NCI-H146 treated with DMSO at 0.1 percent for 48 hours (cell line): ENCODE data around the gene SCN7A.
"Not testable (repeated sequence)": the region's sequence is repeated elsewhere in the genome, so short reads cannot be mapped to it uniquely, and the experiment has no call there.

Experiments used
- DNase-seq: peaks from one replicate; lab custom pipeline; 2025; ENCODE audit not compliant: unreplicated experiment; lab: John Stamatoyannopoulos, UW

SCN7A gene

DNA sequence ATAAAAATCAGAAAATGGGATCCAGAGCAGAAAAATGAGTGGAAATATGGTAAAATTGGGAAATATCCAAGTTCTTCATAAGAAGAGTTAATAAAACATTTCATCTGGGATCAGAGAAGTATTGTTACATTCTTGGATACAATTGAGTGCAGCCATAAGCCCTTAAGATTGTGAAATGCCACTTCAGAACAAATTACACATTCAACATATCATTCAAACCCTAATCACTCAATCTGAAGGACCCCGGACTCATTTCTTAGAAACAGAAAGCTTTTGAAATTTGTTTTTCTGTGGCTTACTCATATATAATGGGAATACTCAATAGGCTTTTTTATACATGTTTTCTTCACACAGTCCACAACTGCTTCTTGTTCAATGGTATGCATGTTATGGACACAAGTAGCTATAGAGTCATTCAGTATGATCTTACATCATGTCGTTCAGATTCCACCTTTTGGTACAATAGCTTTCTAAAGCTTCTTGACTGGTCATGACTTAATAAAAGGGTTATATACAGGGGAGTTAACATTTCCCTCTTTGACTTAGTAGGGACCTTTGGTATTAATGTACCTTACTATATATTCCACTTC lies 39.9 kb downstream of the SCN7A start:
- no peak for DNase-seq

GRCh38 chr2:166451468-166451867 lies 42.6 kb downstream of the SCN7A start:
- DNase-seq, result no peak

GRCh38 chr2:166449439-166449838 lies 44.6 kb downstream of the SCN7A start:
- no peak for DNase-seq

GRCh38 chr2:166448106-166448505 lies 45.9 kb downstream of the SCN7A start:
- DNase-seq, result no peak

- no peak for DNase-seq
These were observed 49.7 kb downstream of the SCN7A start for GRCh38 chr2:166444306-166444705.

DNA sequence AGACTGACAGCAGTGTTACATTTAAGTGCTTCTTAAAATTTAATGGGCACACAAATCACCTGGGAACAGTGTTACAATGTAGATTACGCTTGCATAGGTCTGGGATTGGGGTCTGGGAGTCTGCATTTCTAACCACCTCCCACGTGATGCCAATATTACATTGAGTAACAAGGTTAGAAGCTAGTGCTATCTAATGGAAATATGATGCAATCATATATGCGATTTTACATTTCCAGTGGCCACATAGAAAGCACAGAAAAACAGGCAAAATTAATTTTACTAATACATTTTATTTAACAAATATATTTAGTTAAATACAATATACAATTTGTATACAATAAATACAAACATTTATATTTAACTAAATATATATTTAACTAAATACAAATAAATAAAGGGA lies 53.7 kb downstream of the SCN7A start:
- DNase-seq, result no peak

- no peak for DNase-seq
These were observed 55.0 kb downstream of the SCN7A start for GRCh38 chr2:166439078-166439477.

- DNase-seq, result no peak
These were observed 57.1 kb downstream of the SCN7A start for GRCh38 chr2:166436976-166437375.

GRCh38 chr2:166436189-166436588 lies 57.9 kb downstream of the SCN7A start:
- no peak for DNase-seq

DNA sequence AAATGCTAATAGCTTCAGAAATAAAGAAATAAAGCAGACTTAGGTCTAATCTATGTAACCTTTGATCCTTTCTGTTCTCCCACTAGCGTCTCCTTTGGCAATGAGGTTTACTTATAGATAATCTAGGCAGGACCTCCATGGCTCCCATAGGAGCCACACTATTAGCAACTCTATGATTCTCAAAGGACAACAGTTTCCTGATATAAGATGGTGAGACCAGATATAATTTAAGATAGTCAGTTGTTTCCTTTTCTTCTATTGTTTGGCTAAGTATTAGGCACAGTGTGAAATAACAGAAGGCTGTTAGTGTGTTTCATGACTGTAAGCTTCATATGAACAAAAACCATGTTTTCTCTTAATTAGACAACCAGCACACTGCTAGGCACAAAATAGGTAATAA lies 59.6 kb downstream of the SCN7A start:
- no peak for DNase-seq

- DNase-seq, result no peak
These were observed 60.6 kb downstream of the SCN7A start for GRCh38 chr2:166433457-166433856.

GRCh38 chr2:166432331-166432730 lies 61.7 kb downstream of the SCN7A start:
- no peak for DNase-seq

GRCh38 chr2:166424841-166425240 lies 69.2 kb downstream of the SCN7A start:
- DNase-seq, result no peak

- DNase-seq, result no peak
These were observed 74.5 kb downstream of the SCN7A start for GRCh38 chr2:166419616-166419934.

GRCh38 chr2:166418853-166419615 lies 75.0 kb downstream of the SCN7A start:
- DNase-seq, result no peak

DNA sequence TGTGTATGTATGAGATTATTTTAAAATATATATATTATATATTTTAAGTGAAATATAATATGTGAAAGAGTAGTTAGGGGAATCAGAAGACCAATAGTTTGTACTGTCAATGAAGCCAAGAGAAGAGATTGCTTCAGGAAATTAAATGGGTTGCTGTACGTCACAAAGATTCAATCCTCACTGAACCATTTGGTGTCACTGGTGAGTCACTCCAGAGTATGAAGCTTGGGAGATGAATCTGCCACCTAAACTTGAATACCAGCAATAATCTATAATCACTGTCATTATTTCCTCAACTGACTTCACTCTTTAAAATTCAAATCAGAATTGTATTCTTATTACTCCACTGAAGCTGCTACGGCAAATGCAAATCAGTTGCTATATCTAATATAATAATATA lies 76.4 kb downstream of the SCN7A start:
- no peak for DNase-seq

GRCh38 chr2:166413255-166413654 lies 80.8 kb downstream of the SCN7A start:
- no peak for DNase-seq

DNA sequence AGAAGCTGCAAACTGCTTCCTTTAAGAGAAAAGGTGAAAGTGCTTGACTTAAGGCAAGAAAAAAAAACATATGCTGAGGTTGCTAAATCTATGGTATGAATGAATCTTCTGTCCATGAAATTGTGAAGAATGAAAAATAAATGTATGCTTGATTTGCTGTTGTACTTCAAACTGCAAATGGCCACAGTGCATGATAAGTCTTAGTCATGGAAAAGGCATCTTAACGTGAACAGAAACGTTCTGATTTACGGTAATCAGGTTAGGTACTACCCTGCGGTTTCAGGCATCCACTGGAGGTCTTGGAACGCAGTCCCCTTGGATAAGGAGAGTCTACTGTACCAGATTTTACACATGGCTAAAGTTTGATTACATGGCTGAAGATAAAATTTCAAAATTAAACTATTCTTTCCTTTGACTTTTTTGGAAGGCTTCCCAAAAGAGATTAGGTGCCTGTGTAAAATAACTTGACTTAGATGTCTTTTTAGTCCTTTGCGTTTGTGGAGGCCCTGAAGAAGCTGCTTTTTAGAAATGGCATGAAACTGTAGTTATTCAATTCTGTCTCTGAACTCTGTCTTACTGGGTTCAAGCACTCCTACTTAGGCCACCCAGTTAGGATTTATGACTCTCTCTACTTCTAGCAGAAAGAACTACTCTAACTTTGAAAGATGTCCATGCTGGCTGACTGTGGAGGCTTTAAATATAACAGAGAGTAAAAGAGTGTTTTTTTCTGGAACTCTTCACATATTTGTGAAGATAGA lies 82.4 kb downstream of the SCN7A start:
- no peak for DNase-seq

DNA sequence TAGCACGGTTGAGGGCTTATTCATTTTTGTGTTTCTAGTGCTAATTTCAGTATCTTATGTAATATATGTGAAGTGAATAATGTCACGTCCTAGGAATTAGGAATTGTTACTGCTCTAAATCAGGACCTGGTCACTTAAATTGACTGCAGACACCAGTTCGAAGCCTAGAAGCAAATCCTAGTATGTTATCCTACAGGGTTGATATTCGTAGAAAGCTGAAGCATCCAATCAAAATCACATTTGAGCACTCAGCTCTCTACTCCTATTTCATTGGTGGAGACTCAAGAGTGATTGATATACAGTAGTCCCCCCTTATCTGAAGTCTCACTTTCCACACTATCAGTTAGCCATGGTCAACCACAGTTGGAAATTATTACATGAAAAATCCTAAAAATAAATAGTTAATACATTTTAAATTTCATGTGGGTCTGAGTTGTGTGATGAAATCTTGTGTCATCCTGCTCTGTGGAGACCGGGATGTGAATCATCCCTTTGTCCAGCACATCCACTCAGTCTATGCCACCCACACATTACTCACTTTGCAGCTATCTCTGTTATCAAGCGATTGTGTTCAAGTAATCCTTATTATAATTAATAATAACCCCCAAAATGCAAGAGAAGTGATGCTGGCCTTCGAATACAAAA lies 83.1 kb downstream of the SCN7A start:
- no peak for DNase-seq

- not testable (repeated sequence) for DNase-seq
These were observed 86.3 kb downstream of the SCN7A start for GRCh38 chr2:166407746-166408145.

- DNase-seq, result no peak
These were observed 87.7 kb downstream of the SCN7A start for GRCh38 chr2:166406374-166406773.

- no peak for DNase-seq
These were observed 88.5 kb downstream of the SCN7A start for GRCh38 chr2:166405569-166405926.
